Calu3 (cell line): ENCODE measurements around the gene SRPK2. TPM values are rescaled to one million over a fixed set of nuclear protein-coding genes. Genes with fewer than 3 reads are reported as not detected.

ENCODE experiments used
- BruUV-seq: library from RNA; stranded (reverse); fragments of 400-500 nt; replicated peaks from 2 replicates; lab custom pipeline; 2021; lab: Mats Ljungman, UMichigan
- CTCF ChIA-PET: fragments of 300-600 bp; sonication (Branson Sonifier 250); formaldehyde crosslinking; loops from one replicate; lab custom pipeline; 2022; ENCODE audit warnings: antibody characterized with exemption; lab: Charles Lee
- DNase-seq: peaks from one replicate; pipeline ENCODE4 v3.0.0; 2022
- H3K27ac Mint-ChIP-seq: one replicate; pipeline ENCODE4 v1.8.0; 2022; ENCODE audit warnings: mixed read lengths; ENCODE audit not compliant: unreplicated experiment
- H3K27me3 Mint-ChIP-seq: one replicate; pipeline ENCODE4 v1.8.0; 2022; ENCODE audit warnings: mixed read lengths; ENCODE audit not compliant: unreplicated experiment
- H3K36me3 Mint-ChIP-seq: one replicate; pipeline ENCODE4 v1.8.0; 2022; ENCODE audit warnings: mild to moderate bottlenecking, moderate library complexity, mixed read lengths; ENCODE audit not compliant: insufficient read depth, unreplicated experiment
- H3K4me1 Mint-ChIP-seq: one replicate; pipeline ENCODE4 v1.8.0; 2022; ENCODE audit warnings: mild to moderate bottlenecking, low read depth, mixed read lengths; ENCODE audit not compliant: unreplicated experiment
- H3K4me3 Mint-ChIP-seq: one replicate; pipeline ENCODE4 v1.8.0; 2022; ENCODE audit warnings: mild to moderate bottlenecking, low read depth, moderate library complexity, mixed read lengths; ENCODE audit not compliant: unreplicated experiment
- H3K9me3 Mint-ChIP-seq: one replicate; pipeline ENCODE4 v1.8.0; 2022; ENCODE audit warnings: low read depth, mixed read lengths; ENCODE audit not compliant: unreplicated experiment
- intact Hi-C: fragments of 100-400 bp; cut with micrococcal nuclease; formaldehyde crosslinking; loops from one replicate; pipeline ENCODE4 v1.10.0; 2022; ENCODE audit not compliant: unreplicated experiment
- total RNA-seq: library from RNA; stranded (reverse); gene quantifications from 2 replicates; pipeline ENCODE4 v1.2.3, GENCODE V29; 2022
- TF ChIP-seq, protein P1 (sequence below): fragments of 200-600 bp; IDR thresholded peaks from one replicate; pipeline ENCODE4 v1.8.0; 2022; ENCODE audit warnings: antibody characterized with exemption; ENCODE audit not compliant: unreplicated experiment

SRPK2 gene
- total RNA-seq, 1 experiment from 2014 or later, result 40.2 TPM

DNA sequence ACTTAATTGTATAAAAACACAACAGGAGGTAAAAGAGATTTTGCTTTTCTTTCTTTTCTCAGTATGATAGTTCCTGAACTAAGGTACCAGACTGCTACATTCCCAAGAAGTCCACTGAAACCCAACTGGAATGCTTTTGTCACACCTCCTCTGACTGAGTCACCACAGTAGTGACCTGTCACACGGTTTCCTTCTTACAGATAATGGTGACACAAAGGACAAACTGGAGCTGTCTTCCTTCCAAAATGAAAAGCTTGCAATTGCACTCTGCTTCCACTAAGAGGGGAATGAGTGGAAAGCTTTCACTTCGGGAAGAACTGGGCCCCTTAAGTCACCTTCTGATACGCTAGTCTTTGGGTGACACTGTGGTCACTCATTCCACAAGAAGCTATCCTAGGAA lies 252.5 kb downstream of the SRPK2 start:
- Mint-ChIP-seq H3K27ac (no peak overlapping the region), H3K4me3 (no peak overlapping the region), H3K27me3 (no peaks in the 10 kb centered on the region), H3K4me1 (no peaks in the 10 kb centered on the region), H3K36me3 (peaks cover 14% of the 10 kb centered on the region), H3K9me3 (no peaks in the 10 kb centered on the region)
- TF ChIP-seq, protein P1, sequence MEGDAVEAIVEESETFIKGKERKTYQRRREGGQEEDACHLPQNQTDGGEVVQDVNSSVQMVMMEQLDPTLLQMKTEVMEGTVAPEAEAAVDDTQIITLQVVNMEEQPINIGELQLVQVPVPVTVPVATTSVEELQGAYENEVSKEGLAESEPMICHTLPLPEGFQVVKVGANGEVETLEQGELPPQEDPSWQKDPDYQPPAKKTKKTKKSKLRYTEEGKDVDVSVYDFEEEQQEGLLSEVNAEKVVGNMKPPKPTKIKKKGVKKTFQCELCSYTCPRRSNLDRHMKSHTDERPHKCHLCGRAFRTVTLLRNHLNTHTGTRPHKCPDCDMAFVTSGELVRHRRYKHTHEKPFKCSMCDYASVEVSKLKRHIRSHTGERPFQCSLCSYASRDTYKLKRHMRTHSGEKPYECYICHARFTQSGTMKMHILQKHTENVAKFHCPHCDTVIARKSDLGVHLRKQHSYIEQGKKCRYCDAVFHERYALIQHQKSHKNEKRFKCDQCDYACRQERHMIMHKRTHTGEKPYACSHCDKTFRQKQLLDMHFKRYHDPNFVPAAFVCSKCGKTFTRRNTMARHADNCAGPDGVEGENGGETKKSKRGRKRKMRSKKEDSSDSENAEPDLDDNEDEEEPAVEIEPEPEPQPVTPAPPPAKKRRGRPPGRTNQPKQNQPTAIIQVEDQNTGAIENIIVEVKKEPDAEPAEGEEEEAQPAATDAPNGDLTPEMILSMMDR, result no peak
- CTCF ChIA-PET, result interaction anchor here (0.6 kb wide), 1 partner anchor 81 kb away, joined by 3 read pairs; no protein-coding TSS in a partner anchor
- intact Hi-C loops, result no loop called here
- no peak for DNase-seq
- BruUV-seq, result no TSS peak

DNA sequence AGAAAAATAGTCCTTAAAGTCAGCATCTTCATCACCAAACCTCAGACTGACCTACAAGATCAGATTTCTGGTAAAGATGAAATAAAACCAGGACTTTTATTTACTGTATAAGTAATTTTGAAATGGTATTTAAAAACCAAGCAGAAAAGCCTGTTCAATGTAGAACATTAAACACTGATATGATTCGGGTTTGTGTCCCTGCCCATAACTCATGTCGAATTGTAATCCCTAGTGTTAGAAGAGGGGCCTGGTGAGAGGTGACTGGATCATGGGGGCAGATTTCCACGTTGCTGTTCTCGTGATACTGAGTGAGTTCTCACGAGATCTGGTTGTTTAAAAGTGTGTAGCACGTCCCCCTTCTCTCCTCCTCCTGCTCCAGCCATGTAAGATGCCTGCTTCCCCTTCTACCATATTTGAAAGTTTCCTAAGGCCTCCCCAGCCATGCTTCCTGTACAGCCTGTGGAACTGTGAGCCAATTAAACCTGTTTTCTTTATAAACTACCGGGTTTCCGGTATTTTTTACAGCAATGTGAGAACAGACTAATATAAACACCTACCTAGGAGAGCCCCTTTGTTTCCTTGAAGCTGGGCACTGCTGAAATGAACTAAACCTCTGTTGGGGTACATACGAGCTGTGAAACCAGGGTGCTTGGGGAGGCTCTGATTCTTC lies 254.6 kb downstream of the SRPK2 start:
- no peaks in the 10 kb centered on the region for H3K9me3 Mint-ChIP-seq
- H3K4me1 Mint-ChIP-seq, result no peaks in the 10 kb centered on the region
- intact Hi-C loops, result no loop called here
- H3K4me3 Mint-ChIP-seq, result no peak overlapping the region
- CTCF ChIA-PET, result no interaction called here
- no peak for DNase-seq
- no TSS peak for BruUV-seq
- no peaks in the 10 kb centered on the region for H3K27me3 Mint-ChIP-seq
- TF ChIP-seq, protein P1, result no peak
- peaks cover 12% of the 10 kb centered on the region for H3K36me3 Mint-ChIP-seq
- no peak overlapping the region for H3K27ac Mint-ChIP-seq

DNA sequence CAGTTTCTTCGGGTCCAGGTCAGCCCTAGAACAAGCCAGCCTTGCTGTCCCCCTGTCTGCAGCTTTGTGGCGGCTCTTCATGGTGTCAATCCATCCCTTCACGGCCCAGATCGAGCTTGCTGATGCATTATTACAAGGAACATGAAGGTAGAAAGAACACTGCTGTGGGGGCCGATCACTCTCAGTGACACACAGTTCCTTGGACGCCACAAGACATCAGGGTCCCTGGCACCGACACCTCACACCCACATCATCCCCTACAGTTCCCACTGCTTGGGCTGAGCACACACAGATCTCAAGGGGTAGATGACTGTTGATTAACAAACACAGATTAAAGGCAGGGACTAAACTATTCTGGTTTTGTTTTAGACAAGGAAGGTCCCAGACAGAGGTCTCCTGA lies 255.4 kb downstream of the SRPK2 start:
- TF ChIP-seq, protein P1, result no peak
- intact Hi-C loops, result no loop called here
- H3K4me1 Mint-ChIP-seq, result no peaks in the 10 kb centered on the region
- peaks cover 7% of the 10 kb centered on the region for H3K36me3 Mint-ChIP-seq
- no TSS peak for BruUV-seq
- H3K4me3 Mint-ChIP-seq, result no peak overlapping the region
- H3K27ac Mint-ChIP-seq, result no peak overlapping the region
- H3K9me3 Mint-ChIP-seq, result no peaks in the 10 kb centered on the region
- no peak for DNase-seq
- no peaks in the 10 kb centered on the region for H3K27me3 Mint-ChIP-seq
- CTCF ChIA-PET, result no interaction called here

DNA sequence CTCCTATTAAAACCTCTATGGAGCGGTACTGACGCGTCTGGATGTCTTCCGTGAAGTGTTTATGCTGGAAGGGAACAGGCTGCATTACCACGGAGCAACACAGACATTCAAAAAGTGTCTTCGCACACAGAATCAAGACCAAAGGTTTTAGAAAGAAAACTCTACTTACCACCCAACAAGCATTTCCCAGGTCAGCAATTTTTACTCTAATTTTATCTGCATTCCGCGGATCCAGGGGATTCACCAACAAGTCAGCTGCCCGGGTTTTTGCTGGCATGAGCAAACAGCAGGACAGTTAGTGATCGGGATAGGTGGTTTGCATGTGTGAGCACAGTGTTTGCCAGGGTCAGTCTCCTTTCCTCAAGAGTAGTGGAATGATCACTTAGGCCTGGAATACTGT lies 255.9 kb downstream of the SRPK2 start:
- TF ChIP-seq, protein P1, result no peak
- Mint-ChIP-seq H3K36me3 (peaks cover 2% of the 10 kb centered on the region), H3K4me3 (no peak overlapping the region), H3K4me1 (no peaks in the 10 kb centered on the region), H3K9me3 (no peaks in the 10 kb centered on the region), H3K27ac (no peak overlapping the region), H3K27me3 (no peaks in the 10 kb centered on the region)
- CTCF ChIA-PET, result no interaction called here
- DNase-seq, result no peak
- BruUV-seq, result no TSS peak
- intact Hi-C loops, result no loop called here
